ENCODE measurements around the gene CD72.

CD72 gene

DNA sequence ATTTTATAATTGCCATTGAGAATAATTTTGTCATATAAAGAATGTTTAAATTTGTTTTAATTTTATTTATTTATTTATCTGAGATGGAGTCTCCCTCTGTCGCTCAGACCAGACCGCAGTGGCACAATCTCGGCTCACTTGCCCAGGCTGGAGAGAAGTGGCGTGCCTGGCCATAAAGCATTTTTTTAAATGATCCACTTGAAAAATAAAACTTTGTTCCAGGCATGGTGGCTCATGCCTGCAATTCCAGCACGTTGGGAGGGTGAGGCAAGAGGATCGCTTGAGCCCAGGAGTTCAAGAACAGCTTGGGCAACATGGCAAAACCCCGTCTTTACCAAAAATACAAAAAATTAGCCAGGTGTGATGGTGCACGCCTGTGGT lies 34.6 kb upstream of the CD72 start:
- no peaks in the 10 kb centered on the region for H3K9me3 ChIP-seq (ENCODE audit: control insufficient read depth, insufficient read depth, low read depth, low read length)
- no peak overlapping the region for H3K27ac ChIP-seq (ENCODE audit: extremely low read depth, low read depth, low read length)
- ChIA-PET POLR2A (interaction anchor here (0.6 to 1.5 kb wide), 3 partner anchors 12 to 1900 kb away, joined by 3 to 5 read pairs (median 4); partner anchors contain the start of gene ARHGEF39), CTCF (no interaction called here)
- H3K4me3 ChIP-seq (ENCODE audit: low read depth, low read length), result no peak overlapping the region
- no peaks in the 10 kb centered on the region for H3K36me3 ChIP-seq (ENCODE audit: control insufficient read depth in 2 of 2, insufficient read depth in 1 of 2, low read length in 2 of 2)
- TF ChIP-seq SETDB1 (IDR thresholded peaks at IDR 0.05; ENCODE audit: insufficient read length, low read length) (no peak), ZNF558 (tag by site-specific recombination; IDR thresholded peaks at IDR 0.05) (no peak), ZNF423 (tag by site-specific recombination; IDR thresholded peaks at IDR 0.05) (no peak), ZSCAN30 (tag by site-specific recombination; IDR thresholded peaks at IDR 0.05) (no peak), IKZF3 (tag by site-specific recombination; IDR thresholded peaks at IDR 0.05) (no peak), SALL2 (tag by site-specific recombination; IDR thresholded peaks at IDR 0.05; ENCODE audit: borderline replicate concordance) (no peak), ZNF843 (tag by site-specific recombination; IDR thresholded peaks at IDR 0.05) (no peak)
- TF ChIP-seq, protein P1, sequence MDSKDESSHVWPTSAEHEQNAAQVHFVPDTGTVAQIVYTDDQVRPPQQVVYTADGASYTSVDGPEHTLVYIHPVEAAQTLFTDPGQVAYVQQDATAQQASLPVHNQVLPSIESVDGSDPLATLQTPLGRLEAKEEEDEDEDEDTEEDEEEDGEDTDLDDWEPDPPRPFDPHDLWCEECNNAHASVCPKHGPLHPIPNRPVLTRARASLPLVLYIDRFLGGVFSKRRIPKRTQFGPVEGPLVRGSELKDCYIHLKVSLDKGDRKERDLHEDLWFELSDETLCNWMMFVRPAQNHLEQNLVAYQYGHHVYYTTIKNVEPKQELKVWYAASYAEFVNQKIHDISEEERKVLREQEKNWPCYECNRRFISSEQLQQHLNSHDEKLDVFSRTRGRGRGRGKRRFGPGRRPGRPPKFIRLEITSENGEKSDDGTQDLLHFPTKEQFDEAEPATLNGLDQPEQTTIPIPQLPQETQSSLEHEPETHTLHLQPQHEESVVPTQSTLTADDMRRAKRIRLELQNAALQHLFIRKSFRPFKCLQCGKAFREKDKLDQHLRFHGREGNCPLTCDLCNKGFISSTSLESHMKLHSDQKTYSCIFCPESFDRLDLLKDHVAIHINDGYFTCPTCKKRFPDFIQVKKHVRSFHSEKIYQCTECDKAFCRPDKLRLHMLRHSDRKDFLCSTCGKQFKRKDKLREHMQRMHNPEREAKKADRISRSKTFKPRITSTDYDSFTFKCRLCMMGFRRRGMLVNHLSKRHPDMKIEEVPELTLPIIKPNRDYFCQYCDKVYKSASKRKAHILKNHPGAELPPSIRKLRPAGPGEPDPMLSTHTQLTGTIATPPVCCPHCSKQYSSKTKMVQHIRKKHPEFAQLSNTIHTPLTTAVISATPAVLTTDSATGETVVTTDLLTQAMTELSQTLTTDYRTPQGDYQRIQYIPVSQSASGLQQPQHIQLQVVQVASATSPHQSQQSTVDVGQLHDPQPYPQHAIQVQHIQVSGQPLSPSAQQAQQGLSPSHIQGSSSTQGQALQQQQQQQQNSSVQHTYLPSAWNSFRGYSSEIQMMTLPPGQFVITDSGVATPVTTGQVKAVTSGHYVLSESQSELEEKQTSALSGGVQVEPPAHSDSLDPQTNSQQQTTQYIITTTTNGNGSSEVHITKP (tag by site-specific recombination; IDR thresholded peaks at IDR 0.05), result peak; percentile 8; the same call in 1 of the 2 replicates
- no peaks in the 10 kb centered on the region for H3K4me1 ChIP-seq (ENCODE audit: control insufficient read depth, insufficient read depth, low read length)

DNA sequence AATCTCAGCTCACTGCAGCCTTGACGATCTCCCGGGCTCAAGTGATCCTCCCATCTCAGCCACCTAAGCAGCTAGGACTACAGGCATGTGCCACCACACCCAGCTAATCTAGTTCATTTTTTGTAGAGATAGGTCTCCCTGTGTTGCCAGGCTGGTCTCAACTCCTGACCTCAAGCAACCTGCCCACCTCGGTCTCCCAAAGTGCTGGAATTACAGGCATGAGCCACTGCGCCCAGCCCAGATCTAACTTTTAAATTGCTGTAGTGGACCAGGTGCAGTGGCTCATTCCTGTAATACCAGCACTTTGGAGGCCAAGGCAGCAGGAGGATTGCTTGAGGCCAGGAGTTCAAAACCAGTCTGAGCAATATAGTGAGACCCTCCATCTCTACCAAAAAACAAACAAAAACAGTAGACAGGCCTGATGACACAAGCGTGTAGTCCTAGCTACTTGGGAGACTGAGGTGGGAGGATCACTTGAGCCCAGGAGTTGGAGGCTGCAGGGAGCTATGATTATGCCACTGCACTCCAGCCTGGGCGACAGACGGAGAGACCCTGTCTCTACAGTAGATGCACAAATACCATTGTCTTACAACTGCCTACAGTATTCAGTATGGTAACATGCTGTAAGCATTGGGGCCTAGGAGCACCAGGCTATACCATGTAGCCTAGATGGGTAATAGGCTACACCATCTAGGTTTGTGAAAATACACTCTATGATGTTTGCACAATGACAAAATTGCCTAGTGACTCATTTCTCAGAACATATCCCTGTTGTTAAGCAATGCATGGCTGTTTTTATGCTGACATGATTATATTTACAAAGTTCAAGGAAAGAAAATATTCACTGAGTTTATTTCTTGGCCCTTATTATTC lies 34.0 kb upstream of the CD72 start:
- no peaks in the 10 kb centered on the region for H3K4me1 ChIP-seq (ENCODE audit: control insufficient read depth, insufficient read depth, low read length)
- H3K4me3 ChIP-seq (ENCODE audit: low read depth, low read length), result no peak overlapping the region
- no peaks in the 10 kb centered on the region for H3K36me3 ChIP-seq (ENCODE audit: control insufficient read depth in 2 of 2, insufficient read depth in 1 of 2, low read length in 2 of 2)
- ChIA-PET CTCF (no interaction called here), POLR2A (interaction anchor here (0.6 to 1.5 kb wide), 4 partner anchors 13 to 1901 kb away, joined by 3 to 5 read pairs (median 4); partner anchors contain the start of gene ARHGEF39)
- H3K9me3 ChIP-seq (ENCODE audit: control insufficient read depth, insufficient read depth, low read depth, low read length), result no peaks in the 10 kb centered on the region
- H3K27ac ChIP-seq (ENCODE audit: extremely low read depth, low read depth, low read length), result no peak overlapping the region
- TF ChIP-seq, protein P2, sequence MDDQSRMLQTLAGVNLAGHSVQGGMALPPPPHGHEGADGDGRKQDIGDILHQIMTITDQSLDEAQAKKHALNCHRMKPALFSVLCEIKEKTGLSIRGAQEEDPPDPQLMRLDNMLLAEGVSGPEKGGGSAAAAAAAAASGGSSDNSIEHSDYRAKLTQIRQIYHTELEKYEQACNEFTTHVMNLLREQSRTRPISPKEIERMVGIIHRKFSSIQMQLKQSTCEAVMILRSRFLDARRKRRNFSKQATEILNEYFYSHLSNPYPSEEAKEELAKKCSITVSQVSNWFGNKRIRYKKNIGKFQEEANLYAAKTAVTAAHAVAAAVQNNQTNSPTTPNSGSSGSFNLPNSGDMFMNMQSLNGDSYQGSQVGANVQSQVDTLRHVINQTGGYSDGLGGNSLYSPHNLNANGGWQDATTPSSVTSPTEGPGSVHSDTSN (CRISPR knock-in tag; IDR thresholded peaks at IDR 0.05), result no peak
- TF ChIP-seq, protein P1 (tag by site-specific recombination; IDR thresholded peaks at IDR 0.05), result peak; percentile 94
- TF ChIP-seq ZNF785 (tag by site-specific recombination; IDR thresholded peaks at IDR 0.05) (no peak), ZNF792 (tag by site-specific recombination; IDR thresholded peaks at IDR 0.05) (no peak), MYNN (tag by site-specific recombination; IDR thresholded peaks at IDR 0.05; ENCODE audit: borderline replicate concordance) (no peak), SP2 (tag by site-specific recombination; IDR thresholded peaks at IDR 0.05) (no peak), ZNF211 (tag by site-specific recombination; IDR thresholded peaks at IDR 0.05; ENCODE audit: low read depth) (no peak), ZNF561 (tag by site-specific recombination; IDR thresholded peaks at IDR 0.05; ENCODE audit: borderline replicate concordance) (no peak), GLIS1 (tag by site-specific recombination; IDR thresholded peaks at IDR 0.05) (no peak), ZNF239 (tag by site-specific recombination; IDR thresholded peaks at IDR 0.05) (no peak), ZNF19 (tag by site-specific recombination; IDR thresholded peaks at IDR 0.05; ENCODE audit: low read depth) (no peak), ZNF600 (tag by site-specific recombination; IDR thresholded peaks at IDR 0.05) (peak; percentile 12; the same call in 1 of the 2 replicates), ZBTB1 (tag by site-specific recombination; IDR thresholded peaks at IDR 0.05) (no peak)
- TF ChIP-seq, protein P3, sequence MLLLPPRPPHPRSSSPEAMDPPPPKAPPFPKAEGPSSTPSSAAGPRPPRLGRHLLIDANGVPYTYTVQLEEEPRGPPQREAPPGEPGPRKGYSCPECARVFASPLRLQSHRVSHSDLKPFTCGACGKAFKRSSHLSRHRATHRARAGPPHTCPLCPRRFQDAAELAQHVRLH (tag by site-specific recombination; IDR thresholded peaks at IDR 0.05), result no peak
- TF ChIP-seq, protein P4, sequence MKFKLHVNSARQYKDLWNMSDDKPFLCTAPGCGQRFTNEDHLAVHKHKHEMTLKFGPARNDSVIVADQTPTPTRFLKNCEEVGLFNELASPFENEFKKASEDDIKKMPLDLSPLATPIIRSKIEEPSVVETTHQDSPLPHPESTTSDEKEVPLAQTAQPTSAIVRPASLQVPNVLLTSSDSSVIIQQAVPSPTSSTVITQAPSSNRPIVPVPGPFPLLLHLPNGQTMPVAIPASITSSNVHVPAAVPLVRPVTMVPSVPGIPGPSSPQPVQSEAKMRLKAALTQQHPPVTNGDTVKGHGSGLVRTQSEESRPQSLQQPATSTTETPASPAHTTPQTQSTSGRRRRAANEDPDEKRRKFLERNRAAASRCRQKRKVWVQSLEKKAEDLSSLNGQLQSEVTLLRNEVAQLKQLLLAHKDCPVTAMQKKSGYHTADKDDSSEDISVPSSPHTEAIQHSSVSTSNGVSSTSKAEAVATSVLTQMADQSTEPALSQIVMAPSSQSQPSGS (tag by site-specific recombination; IDR thresholded peaks at IDR 0.05; ENCODE audit: low read depth), result no peak

Measured in HEK293 (cell line).